Parathyroid adenoma (tissue), 2 donors: ENCODE measurements around the gene ZDHHC4.

Experiments
- H2AFZ ChIP-seq: fragments of 300-600 bp; sonication (generic); one replicate; pipeline ENCODE4 v1.7.0; 2017; ENCODE audit warnings: antibody characterized with exemption, mild to moderate bottlenecking
- H3K27ac ChIP-seq: fragments of 300-600 bp; sonication (generic); one replicate; pipeline ENCODE4 v1.7.0; 2017
- H3K27me3 ChIP-seq: fragments of 300-600 bp; sonication (generic); one replicate; pipeline ENCODE4 v1.7.0; 2017; ENCODE audit warnings: low read length; ENCODE audit not compliant: control insufficient read depth, insufficient read depth
- H3K36me3 ChIP-seq: fragments of 300-600 bp; sonication (generic); one replicate; pipeline ENCODE4 v1.7.0; 2017; ENCODE audit warnings: low read length; ENCODE audit not compliant: control insufficient read depth, insufficient read depth
- H3K4me1 ChIP-seq: fragments of 300-600 bp; sonication (generic); one replicate; pipeline ENCODE4 v1.7.0; 2017; ENCODE audit warnings: control low read depth
- H3K4me2 ChIP-seq: fragments of 300-600 bp; sonication (generic); one replicate; pipeline ENCODE4 v1.7.0; 2017; ENCODE audit warnings: low read length
- H3K4me3 ChIP-seq: fragments of 300-600 bp; sonication (generic); one replicate; pipeline ENCODE4 v1.7.0; 2017; ENCODE audit warnings: low read depth, low read length
- H3K79me2 ChIP-seq: fragments of 300-600 bp; sonication (generic); one replicate; pipeline ENCODE4 v1.7.0; 2017; ENCODE audit warnings: control low read depth
- H3K9ac ChIP-seq: fragments of 300-600 bp; sonication (generic); one replicate; pipeline ENCODE4 v1.7.0; 2017; ENCODE audit warnings: mild to moderate bottlenecking
- H3K9me3 ChIP-seq: fragments of 300-600 bp; sonication (generic); one replicate; pipeline ENCODE4 v1.7.0; 2017; ENCODE audit warnings: low read length; ENCODE audit not compliant: control insufficient read depth
- TF ChIP-seq, protein P1 (sequence below): fragments of 300-600 bp; sonication (generic); IDR thresholded peaks from one replicate; pipeline ENCODE4 v1.7.0; 2017; ENCODE audit warnings: antibody characterized with exemption, mild to moderate bottlenecking
- donor health status: primary hyperparathyroidism.

Gene ZDHHC4

DNA sequence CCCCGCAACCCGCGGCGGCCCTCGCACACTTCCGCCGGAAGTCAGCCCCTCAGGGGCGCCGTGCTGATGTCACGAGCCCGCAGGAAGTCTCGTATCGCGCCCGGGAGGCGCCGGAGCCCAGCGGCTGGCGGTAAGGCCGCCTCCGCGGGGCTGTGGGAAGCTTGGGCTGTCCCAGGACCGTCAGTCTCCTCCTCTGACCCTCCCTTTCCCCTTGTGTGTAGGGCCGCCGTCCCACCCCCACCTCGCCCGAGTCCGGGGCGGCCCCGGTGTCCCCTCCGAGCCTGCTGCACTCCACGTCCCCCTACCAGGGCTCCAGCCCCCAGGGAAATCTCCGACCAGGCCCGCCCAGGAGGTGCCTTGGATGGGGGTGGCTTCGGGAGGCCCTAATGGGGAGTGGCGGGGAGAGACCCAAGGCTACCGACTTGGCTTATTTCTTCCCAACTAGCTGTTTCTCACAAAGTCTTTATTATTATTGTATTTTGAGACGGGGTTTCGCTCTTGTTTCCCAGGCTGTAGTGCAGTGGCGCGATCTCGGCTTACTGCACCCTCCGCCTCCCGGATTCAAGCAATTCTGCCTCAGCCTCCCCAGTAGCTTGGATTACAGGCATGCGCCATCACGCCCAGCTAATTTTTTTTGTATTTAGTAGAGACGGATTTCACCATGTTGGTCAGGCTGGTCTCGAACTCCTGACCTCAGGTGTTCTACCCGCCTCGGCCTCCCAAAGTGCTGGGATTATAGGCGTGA is at the start of gene ZDHHC4:
Gene ZDHHC4 (plus strand): TSS at position 86 of the 745 bp plus-strand sequence. CDS start 3,108 bp downstream, outside the sequence.
- Histone ChIP-seq H3K9me3 (no peaks in the 10 kb centered on the region), H3K79me2 (no peaks in the 10 kb centered on the region), H3K27ac (peak within 1 kb of the TSS; percentile 96)

DNA sequence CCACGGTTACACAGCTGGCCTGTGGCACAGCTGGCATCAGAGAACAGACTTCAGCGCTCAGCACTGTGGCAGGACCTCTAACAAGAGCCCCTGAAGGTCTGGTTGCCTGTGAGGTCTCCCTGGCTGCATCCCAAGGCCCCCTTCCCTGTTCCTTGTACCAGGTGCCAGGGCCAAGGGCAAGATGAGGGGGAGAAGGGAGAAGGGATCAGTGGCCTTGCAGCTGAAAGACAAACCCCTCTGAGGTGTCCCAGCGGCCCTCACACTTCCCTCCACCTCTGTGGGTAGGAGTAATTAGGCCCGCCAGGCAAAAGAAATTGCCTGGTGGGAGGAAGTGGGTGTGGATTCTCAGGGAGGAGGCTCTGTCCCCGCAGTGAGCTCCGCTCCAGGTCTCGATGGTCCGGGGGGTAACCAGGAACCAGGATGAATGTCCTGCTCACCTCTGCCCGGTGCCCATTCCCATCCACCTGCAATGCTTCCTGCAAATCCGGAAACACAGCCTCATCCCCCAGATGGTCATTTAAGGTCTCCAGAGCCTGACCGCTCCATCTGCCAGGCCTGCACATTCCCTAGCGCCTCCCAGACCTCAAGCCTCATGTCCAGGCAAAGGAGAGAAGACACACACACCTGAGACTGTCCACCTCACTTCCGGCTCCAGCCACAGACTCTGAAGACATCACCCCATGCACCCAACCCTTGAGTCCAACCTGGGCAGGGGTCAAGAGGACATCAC is 48.7 kb upstream of the ZDHHC4 start:
- TF ChIP-seq, protein P1, sequence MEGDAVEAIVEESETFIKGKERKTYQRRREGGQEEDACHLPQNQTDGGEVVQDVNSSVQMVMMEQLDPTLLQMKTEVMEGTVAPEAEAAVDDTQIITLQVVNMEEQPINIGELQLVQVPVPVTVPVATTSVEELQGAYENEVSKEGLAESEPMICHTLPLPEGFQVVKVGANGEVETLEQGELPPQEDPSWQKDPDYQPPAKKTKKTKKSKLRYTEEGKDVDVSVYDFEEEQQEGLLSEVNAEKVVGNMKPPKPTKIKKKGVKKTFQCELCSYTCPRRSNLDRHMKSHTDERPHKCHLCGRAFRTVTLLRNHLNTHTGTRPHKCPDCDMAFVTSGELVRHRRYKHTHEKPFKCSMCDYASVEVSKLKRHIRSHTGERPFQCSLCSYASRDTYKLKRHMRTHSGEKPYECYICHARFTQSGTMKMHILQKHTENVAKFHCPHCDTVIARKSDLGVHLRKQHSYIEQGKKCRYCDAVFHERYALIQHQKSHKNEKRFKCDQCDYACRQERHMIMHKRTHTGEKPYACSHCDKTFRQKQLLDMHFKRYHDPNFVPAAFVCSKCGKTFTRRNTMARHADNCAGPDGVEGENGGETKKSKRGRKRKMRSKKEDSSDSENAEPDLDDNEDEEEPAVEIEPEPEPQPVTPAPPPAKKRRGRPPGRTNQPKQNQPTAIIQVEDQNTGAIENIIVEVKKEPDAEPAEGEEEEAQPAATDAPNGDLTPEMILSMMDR, result no peak
- H3K4me1 ChIP-seq, result no peaks in the 10 kb centered on the region
- no peak overlapping the region for H3K27ac ChIP-seq
- H2AFZ ChIP-seq, result no peak overlapping the region
- H3K4me2 ChIP-seq, result no peak overlapping the region
- H3K4me3 ChIP-seq, result no peak overlapping the region
- no peak overlapping the region for H3K9ac ChIP-seq
- H3K79me2 ChIP-seq, result no peaks in the 10 kb centered on the region
- H3K36me3 ChIP-seq, result no peaks in the 10 kb centered on the region
- H3K27me3 ChIP-seq, result no peaks in the 10 kb centered on the region
- H3K9me3 ChIP-seq, result no peaks in the 10 kb centered on the region

More for the DNA sequence above, at the start of gene ZDHHC4:
- Histone ChIP-seq H3K36me3 (no peaks in the 10 kb centered on the region), H3K27me3 (no peaks in the 10 kb centered on the region), H3K4me1 (no peaks in the 10 kb centered on the region), H3K4me3 (peak within 1 kb of the TSS; percentile 70), H3K9ac (peak within 1 kb of the TSS; percentile 87), H2AFZ (peak within 1 kb of the TSS; percentile 100), H3K4me2 (peak within 1 kb of the TSS; percentile 76)
- TF ChIP-seq, protein P1, result no peak

DNA sequence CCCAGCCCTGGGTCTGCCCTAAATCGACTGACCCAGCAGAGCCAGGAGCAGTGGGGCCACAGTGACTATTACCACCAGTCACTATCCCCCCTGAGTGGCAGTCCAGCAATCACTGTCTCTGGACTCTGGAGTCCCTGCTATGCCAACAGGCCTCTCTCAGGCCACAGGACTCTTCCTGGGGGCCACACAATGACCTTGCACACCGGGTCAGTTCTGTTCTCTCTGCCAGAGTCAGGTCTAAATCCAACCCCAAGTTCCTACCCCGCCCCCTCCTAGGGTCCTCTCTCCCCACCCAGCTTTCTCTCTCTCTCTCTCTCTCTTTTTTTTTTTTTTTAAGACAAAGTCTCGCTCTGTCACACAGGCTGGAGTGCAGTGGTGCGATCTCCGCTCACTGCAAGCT is 47.6 kb upstream of the ZDHHC4 start:
- TF ChIP-seq, protein P1, result no peak

DNA sequence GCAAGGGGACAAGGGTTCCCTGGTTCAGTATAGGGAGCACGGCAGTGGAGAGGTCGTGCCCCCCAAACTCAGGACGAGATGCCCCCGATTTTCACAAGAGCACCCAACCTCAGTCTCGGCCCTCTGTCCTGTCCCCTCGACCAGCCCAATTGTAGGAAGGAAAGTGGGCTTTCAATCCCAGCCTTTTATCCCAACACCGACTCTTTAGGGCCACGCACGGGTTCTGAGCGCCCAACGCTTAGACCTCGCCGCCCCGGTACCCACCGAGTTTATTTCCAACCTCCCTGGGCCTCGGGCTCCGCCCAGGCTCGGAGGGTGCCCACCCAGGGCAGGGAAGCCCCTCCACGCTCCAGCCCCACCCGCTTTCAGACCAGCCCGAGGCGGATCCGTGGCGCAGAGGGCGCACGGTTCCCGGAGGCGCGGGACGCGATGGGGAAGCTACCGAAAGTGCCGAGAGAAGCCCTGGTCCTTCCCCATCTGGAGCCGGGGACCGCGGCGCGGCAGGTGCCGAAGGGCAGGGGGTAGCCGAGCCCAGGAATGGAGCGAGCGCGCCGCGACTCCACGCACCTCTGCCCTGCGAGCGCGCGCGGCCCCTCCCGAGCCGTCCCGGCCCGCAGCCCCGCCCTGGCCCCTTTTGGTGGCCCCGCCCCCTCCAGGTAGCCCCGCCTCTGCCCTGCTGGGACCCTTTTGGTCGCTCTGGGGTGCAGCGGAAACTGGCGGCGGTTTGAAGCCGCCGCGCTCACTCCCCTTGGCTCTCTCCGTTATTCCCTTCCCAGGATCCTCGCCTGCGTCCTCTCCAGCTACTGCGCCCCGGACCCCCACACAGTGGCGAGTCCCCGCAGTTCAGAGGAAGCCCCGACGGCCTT is 46.4 kb upstream of the ZDHHC4 start:
- Histone ChIP-seq H3K4me3 (peak overlapping the region; percentile 48), H3K9ac (no peak overlapping the region), H2AFZ (peak overlapping the region; percentile 64), H3K27ac (no peak overlapping the region), H3K9me3 (no peaks in the 10 kb centered on the region), H3K27me3 (no peaks in the 10 kb centered on the region), H3K79me2 (no peaks in the 10 kb centered on the region), H3K36me3 (no peaks in the 10 kb centered on the region), H3K4me2 (peak overlapping the region; percentile 70), H3K4me1 (no peaks in the 10 kb centered on the region)
- TF ChIP-seq, protein P1, result no peak

More for the DNA sequence above, 47.6 kb upstream of the ZDHHC4 start:
- Histone ChIP-seq H3K9ac (no peak overlapping the region), H3K4me1 (no peaks in the 10 kb centered on the region), H3K36me3 (no peaks in the 10 kb centered on the region), H2AFZ (no peak overlapping the region), H3K27ac (no peak overlapping the region), H3K27me3 (no peaks in the 10 kb centered on the region), H3K9me3 (no peaks in the 10 kb centered on the region), H3K4me2 (no peak overlapping the region), H3K79me2 (no peaks in the 10 kb centered on the region), H3K4me3 (no peak overlapping the region)
